NCI-H2081 treated with DMSO at 0.1 percent for 48 hours (cell line): ENCODE data around the gene C11orf91.
A peak's percentile ranks its signal among the peaks of the same experiment; 100 is the strongest.
"Not testable (repeated sequence)": the region's sequence is repeated elsewhere in the genome, so short reads cannot be mapped to it uniquely, and the experiment has no call there.

Experiments used
- DNase-seq: peaks from one replicate; lab custom pipeline; 2025; lab: John Stamatoyannopoulos, UW

C11orf91 gene

GRCh38 chr11:33669598-33670249 lies 30.9 kb downstream of the C11orf91 start:
- no peak for DNase-seq

- no peak for DNase-seq
These were observed 31.6 kb downstream of the C11orf91 start for GRCh38 chr11:33668951-33669596.

- no peak for DNase-seq
These were observed 32.2 kb downstream of the C11orf91 start for GRCh38 chr11:33668468-33668825.

GRCh38 chr11:33667819-33668467 lies 32.7 kb downstream of the C11orf91 start:
- no peak for DNase-seq

GRCh38 chr11:33665350-33666106 lies 35.1 kb downstream of the C11orf91 start:
- DNase-seq = no peak

GRCh38 chr11:33664827-33665226 lies 35.8 kb downstream of the C11orf91 start:
- no peak for DNase-seq

GRCh38 chr11:33664166-33664565 lies 36.5 kb downstream of the C11orf91 start:
- no peak for DNase-seq

- no peak for DNase-seq
These were observed 37.5 kb downstream of the C11orf91 start for GRCh38 chr11:33663121-33663520.

GRCh38 chr11:33661526-33661925 lies 39.1 kb downstream of the C11orf91 start:
- DNase-seq = not testable (repeated sequence)

- DNase-seq = no peak
These were observed 39.7 kb downstream of the C11orf91 start for GRCh38 chr11:33660962-33661361.

GRCh38 chr11:33659370-33660139 lies 41.1 kb downstream of the C11orf91 start:
- no peak for DNase-seq

- peak; percentile 24 for DNase-seq
These were observed 42.3 kb downstream of the C11orf91 start for GRCh38 chr11:33658195-33658900.

GRCh38 chr11:33657757-33658156 lies 42.9 kb downstream of the C11orf91 start:
- DNase-seq = peak; percentile 25

GRCh38 chr11:33656768-33657167 lies 43.9 kb downstream of the C11orf91 start:
- no peak for DNase-seq

- no peak for DNase-seq
These were observed 44.6 kb downstream of the C11orf91 start for GRCh38 chr11:33655842-33656600.

- DNase-seq = no peak
These were observed 46.0 kb downstream of the C11orf91 start for GRCh38 chr11:33654594-33654993.

- DNase-seq = no peak
These were observed 47.7 kb downstream of the C11orf91 start for GRCh38 chr11:33652930-33653329.

- DNase-seq = no peak
These were observed 48.2 kb downstream of the C11orf91 start for GRCh38 chr11:33652431-33652830.

- DNase-seq = no peak
These were observed 48.6 kb downstream of the C11orf91 start for GRCh38 chr11:33651990-33652389.

- DNase-seq = no peak
These were observed 49.1 kb downstream of the C11orf91 start for GRCh38 chr11:33651555-33651954.
